Tibial artery (tissue), 4 donors: ENCODE measurements around the gene SEMA3B.
A peak's percentile ranks its signal among the peaks of the same experiment; 100 is the strongest.

Source experiments
- DNase-seq, 2 donors: peaks; one replicate each; pipeline ENCODE4 v3.0.0-alpha.2; 2019
- H3K27ac ChIP-seq, 2 donors: fragments of 200-600 bp; sonication (generic) in 1 of 2; 1 replicate in 1 of 2; 2 replicates in 1 of 2; pipeline ENCODE4 v1.5.1; 2018 to 2019; ENCODE audit warnings: mild to moderate bottlenecking in 1 of 2
- H3K27me3 ChIP-seq, 2 donors: fragments of 200-600 bp; sonication (generic) in 1 of 2; one replicate each; pipeline versions ENCODE4 v1.5.1 to v1.6.0; 2016 to 2019
- H3K36me3 ChIP-seq, 3 donors: fragments of 200-600 bp; sonication (generic) in 2 of 3; one replicate each; pipeline ENCODE4 v1.5.1; 2016 to 2019; ENCODE audit warnings: mild to moderate bottlenecking in 2 of 3
- H3K4me1 ChIP-seq, 4 donors: fragments of 200-600 bp; sonication (generic) in 2 of 4; 1 replicate in 3 of 4; 2 replicates in 1 of 4; pipeline ENCODE4 v1.5.1; 2016 to 2019
- H3K4me3 ChIP-seq, 2 donors: fragments of 200-600 bp; sonication (generic) in 1 of 2; 1 replicate in 1 of 2; 2 replicates in 1 of 2; pipeline ENCODE4 v1.5.1; 2018 to 2019; ENCODE audit warnings: mild to moderate bottlenecking in 2 of 2
- H3K9me3 ChIP-seq, 3 donors: fragments of 200-600 bp; sonication (generic) in 1 of 3; one replicate each; pipeline ENCODE4 v1.5.1; 2016 to 2019
- intact Hi-C: fragments of 100-400 bp; cut with DNase I; formaldehyde crosslinking; loops from one replicate; pipeline ENCODE4 v1.15.0; 2023; ENCODE audit warnings: low total_unique reads
- TF ChIP-seq, protein P1 (sequence below), 2 experiments: fragments of 200-600 bp in 1 of 2; fragments of 450-650 bp in 1 of 2; IDR thresholded peaks; one replicate each; pipeline ENCODE4 v1.5.1; 2017 to 2019; ENCODE audit warnings: antibody characterized with exemption in 2 of 2, mild to moderate bottlenecking in 1 of 2, moderate library complexity in 1 of 2

SEMA3B gene

DNA sequence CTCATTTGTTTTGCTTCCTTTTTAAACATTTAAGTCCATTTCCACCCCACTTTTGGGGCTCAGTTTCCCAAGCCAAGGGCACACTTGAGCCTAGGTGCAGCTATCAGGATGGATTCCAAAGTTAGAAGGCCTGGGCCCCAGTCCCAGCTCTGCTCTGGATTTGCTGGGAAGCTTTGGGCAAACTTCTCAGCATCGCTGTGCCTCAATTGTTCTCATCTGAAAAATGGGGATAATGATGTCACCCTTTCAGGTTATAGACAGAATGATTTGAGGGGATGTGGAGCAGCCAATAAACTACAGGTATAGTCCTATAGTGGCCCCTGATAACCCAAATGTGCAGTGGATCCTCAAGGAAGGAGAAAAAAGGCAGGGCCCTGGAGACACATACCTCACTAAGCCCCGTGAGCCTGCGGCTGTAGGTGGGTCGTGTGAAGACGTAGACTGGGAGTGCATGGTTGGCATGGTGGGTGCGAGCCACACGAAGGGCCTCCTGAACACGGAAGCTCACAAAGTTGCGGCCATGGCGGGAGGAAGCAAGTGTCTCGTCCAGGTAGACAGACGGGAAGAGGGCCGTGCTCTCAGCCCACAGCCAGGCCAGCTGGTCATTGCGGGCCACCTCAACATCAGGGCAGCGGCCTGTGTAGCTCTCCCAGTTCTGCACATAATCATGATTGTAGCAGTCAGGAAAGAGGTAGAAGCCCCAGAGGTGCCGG lies 50.4 kb downstream of the SEMA3B start:
- Histone ChIP-seq H3K9me3 (no peaks in the 10 kb centered on the region), H3K36me3 (peaks cover 0 to 24% (median 18%) of the 10 kb centered on the region in 3 donors), H3K4me1 (peaks cover 0 to 58% (median 30%) of the 10 kb centered on the region in 4 donors), H3K4me3 (peak overlapping the region; percentile 70 to 89), H3K27me3 (no peaks in the 10 kb centered on the region), H3K27ac (no peak overlapping the region)
- intact Hi-C loops, result no loop called here
- DNase-seq, result no peak
- TF ChIP-seq, protein P1, sequence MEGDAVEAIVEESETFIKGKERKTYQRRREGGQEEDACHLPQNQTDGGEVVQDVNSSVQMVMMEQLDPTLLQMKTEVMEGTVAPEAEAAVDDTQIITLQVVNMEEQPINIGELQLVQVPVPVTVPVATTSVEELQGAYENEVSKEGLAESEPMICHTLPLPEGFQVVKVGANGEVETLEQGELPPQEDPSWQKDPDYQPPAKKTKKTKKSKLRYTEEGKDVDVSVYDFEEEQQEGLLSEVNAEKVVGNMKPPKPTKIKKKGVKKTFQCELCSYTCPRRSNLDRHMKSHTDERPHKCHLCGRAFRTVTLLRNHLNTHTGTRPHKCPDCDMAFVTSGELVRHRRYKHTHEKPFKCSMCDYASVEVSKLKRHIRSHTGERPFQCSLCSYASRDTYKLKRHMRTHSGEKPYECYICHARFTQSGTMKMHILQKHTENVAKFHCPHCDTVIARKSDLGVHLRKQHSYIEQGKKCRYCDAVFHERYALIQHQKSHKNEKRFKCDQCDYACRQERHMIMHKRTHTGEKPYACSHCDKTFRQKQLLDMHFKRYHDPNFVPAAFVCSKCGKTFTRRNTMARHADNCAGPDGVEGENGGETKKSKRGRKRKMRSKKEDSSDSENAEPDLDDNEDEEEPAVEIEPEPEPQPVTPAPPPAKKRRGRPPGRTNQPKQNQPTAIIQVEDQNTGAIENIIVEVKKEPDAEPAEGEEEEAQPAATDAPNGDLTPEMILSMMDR (IDR thresholded peaks at IDR 0.05), result no peak

DNA sequence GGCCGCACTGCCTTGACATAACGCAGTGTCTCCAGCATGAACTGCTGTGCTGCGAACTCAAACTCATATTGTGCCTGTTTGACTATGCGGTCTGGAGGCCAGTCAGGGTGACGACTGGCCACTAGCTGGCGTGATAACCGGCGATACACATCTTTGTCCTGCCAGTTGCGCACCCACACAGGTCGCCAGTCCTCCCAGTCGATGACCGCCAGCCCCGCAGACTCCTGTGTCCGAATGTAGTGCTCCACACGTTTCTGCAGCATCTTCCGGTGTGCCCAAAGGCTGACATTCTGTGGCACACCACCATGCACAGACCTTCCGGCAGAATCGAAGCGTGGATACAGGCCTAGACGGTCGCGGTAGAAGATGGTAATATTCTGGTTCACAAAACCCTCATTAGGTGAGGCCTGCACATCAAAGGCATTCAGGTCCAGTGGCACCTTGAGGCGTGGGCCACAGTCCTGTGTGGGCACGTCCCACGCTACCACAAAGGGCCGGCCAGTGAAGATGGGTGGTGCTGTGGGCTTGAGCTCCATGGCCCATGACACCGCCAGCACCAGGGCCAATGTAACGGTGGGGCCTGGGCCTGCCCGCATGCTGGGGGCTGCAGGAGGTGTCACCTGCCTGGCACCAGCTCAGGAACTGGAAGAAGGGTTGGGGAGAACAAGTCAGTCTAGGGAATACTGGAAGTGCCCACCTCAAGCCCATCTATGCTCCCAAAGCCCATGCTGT lies 51.1 kb downstream of the SEMA3B start:
- Histone ChIP-seq H3K27ac (peak overlapping the region; percentile 93), H3K4me3 (peak overlapping the region; percentile 70 to 89), H3K9me3 (no peaks in the 10 kb centered on the region), H3K4me1 (peaks cover 0 to 62% (median 30%) of the 10 kb centered on the region in 4 donors), H3K36me3 (peaks cover 0 to 25% (median 20%) of the 10 kb centered on the region in 3 donors), H3K27me3 (no peaks in the 10 kb centered on the region)
- no peak for DNase-seq
- TF ChIP-seq, protein P1 (IDR thresholded peaks at IDR 0.05), result no peak
- intact Hi-C loops, result loop anchor here (2.0 kb wide), 1 partner anchor 19 kb away; no protein-coding TSS in a partner anchor

DNA sequence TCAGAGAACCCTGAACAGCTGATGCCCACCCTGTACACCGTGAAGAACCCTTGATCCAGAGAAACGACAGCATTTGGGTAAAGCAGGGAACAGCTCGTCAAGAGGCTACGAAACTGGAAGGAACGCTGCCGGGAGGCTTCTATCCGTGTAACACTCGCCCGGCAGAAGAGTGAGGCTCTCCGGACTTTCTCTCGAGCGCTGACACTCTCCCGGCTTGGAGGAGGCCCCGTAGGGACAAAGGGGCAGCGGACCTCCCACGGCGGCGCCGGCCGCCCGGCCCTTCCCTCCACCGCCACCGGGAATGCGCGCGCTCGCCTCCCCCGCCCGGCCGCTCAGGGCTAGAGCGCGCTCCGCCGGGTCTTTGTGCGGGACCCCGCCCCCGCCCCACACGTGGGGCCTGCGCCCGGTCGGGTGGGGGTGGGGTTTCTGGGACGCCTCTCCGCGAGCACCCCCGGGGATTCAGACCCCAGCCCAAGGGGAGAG lies 51.9 kb downstream of the SEMA3B start:
- H3K4me1 ChIP-seq, result peaks cover 0 to 63% (median 30%) of the 10 kb centered on the region in 4 donors
- H3K36me3 ChIP-seq, result peaks cover 6 to 29% (median 26%) of the 10 kb centered on the region in 3 donors
- intact Hi-C loops, result loop anchor here (2.0 kb wide), 1 partner anchor 20 kb away; no protein-coding TSS in a partner anchor
- TF ChIP-seq, protein P1 (IDR thresholded peaks at IDR 0.05), result peak in 1 of 2 experiments; percentile 5
- peak overlapping the region; percentile 93 for H3K27ac ChIP-seq
- H3K4me3 ChIP-seq, result peak overlapping the region; percentile 70 to 89
- no peaks in the 10 kb centered on the region for H3K9me3 ChIP-seq
- H3K27me3 ChIP-seq, result no peaks in the 10 kb centered on the region
- DNase-seq, result peak; percentile 71 to 87

DNA sequence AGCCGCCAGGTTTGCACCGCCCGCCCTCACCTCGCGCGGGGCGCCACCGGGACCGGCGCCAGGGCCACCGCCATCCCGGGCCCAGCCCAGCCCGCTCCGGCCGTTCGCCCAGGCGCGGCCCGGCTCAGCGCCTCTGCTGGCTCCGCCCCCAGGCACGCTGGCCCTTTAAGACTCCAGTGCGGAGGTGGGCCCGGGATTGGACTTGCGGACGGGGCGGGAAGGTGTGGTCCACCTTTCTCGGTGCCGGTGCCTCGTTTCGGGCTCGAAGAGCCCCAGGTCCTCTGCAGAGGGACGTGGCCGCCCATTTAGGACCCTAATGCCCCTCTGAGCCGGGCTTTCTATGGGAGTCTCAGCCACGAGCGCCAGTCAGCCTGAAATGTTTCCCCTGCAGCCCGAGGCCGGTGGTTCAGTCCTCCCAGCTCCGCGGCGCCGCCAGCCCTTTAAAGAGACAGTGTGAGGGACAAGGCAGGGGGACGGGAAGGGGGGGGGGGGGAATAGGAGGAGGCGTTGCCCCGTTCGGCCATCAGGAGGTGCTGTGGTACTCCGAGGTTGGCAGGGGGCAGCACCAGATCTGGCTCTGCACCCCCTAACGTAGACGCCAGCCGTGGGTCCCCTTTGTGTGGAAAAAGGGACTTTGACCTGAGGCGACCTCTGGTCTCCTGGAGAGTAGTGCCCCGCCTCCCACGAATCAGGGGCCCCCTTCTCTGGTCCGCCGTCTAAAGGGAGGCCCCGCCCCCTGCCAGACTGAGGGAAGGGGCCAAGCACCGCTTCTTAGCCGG lies 52.6 kb downstream of the SEMA3B start:
- intact Hi-C loops, result loop anchor here (2.0 kb wide), 1 partner anchor 21 kb away; no protein-coding TSS in a partner anchor
- Histone ChIP-seq H3K4me1 (peaks cover 0 to 67% (median 31%) of the 10 kb centered on the region in 4 donors), H3K27ac (peak overlapping the region; percentile 93), H3K27me3 (no peaks in the 10 kb centered on the region), H3K36me3 (peaks cover 7 to 33% (median 33%) of the 10 kb centered on the region in 3 donors), H3K9me3 (no peaks in the 10 kb centered on the region), H3K4me3 (peak overlapping the region; percentile 70 to 89)
- DNase-seq, result peak; percentile 90 to 94
- TF ChIP-seq, protein P1 (IDR thresholded peaks at IDR 0.05), result peak; percentile 38 to 44

- Histone ChIP-seq H3K4me3 (peak overlapping the region; percentile 70 to 89), H3K36me3 (peaks cover 7 to 36% (median 29%) of the 10 kb centered on the region in 3 donors), H3K27me3 (no peaks in the 10 kb centered on the region), H3K27ac (peak overlapping the region; percentile 93), H3K4me1 (peaks cover 0 to 68% (median 36%) of the 10 kb centered on the region in 4 donors), H3K9me3 (no peaks in the 10 kb centered on the region)
- intact Hi-C loops, result no loop called here
- TF ChIP-seq, protein P1 (IDR thresholded peaks at IDR 0.05), result no peak
- DNase-seq, result no peak
Measured at GRCh38 chr3:50322115-50322385, 53.1 kb downstream of the SEMA3B start.
